HEK293 (cell line): ENCODE results near the gene FTL.

Experiments used
- CTCF ChIA-PET: fragments of 350-600 bp; formaldehyde crosslinking; extraction: SDS; loops from one replicate; lab custom pipeline; 2021; ENCODE audit warnings: antibody characterized with exemption; lab: Yijun Ruan, JAX
- POLR2A ChIA-PET: fragments of 300-600 bp; formaldehyde crosslinking; extraction: SDS; loops from one replicate; lab custom pipeline; 2020; ENCODE audit warnings: antibody characterized with exemption, inconsistent platforms; lab: Yijun Ruan, JAX
- H3K27ac ChIP-seq: fragments of 200-500 bp; sonication (Bioruptor generic); 2 replicates; pipeline ENCODE4 v1.5.1; 2014; ENCODE audit warnings: low read depth, low read length, control low read depth, inconsistent platforms; ENCODE audit errors: extremely low read depth
- H3K36me3 ChIP-seq, 2 experiments: fragments of 200-500 bp in 1 of 2; sonication (Bioruptor generic) in 1 of 2; 1 replicate in 1 of 2; 2 replicates in 1 of 2; pipeline ENCODE4 v1.5.1; 2014 to 2017; ENCODE audit warnings: inconsistent platforms in 2 of 2, low read length in 2 of 2; ENCODE audit not compliant: control insufficient read depth in 2 of 2, insufficient read depth in 1 of 2
- H3K4me1 ChIP-seq: fragments of 200-500 bp; sonication (Bioruptor generic); 2 replicates; pipeline ENCODE4 v1.5.1; 2014; ENCODE audit warnings: mild to moderate bottlenecking, low read length, inconsistent platforms; ENCODE audit not compliant: control insufficient read depth, insufficient read depth
- H3K4me3 ChIP-seq: 2 replicates; pipeline ENCODE4 v1.5.1; 2011; ENCODE audit warnings: low read depth, mild to moderate bottlenecking, control low read depth, low read length, moderate library complexity
- H3K9me3 ChIP-seq: fragments of 200-500 bp; sonication (Bioruptor generic); 2 replicates; pipeline ENCODE4 v1.5.1; 2014; ENCODE audit warnings: low read depth, low read length, inconsistent platforms; ENCODE audit not compliant: control insufficient read depth, insufficient read depth
- PRDM2 ChIP-seq: fragments of 450-650 bp; formaldehyde crosslinking; IDR thresholded peaks from 2 replicates; pipeline ENCODE4 v1.5.1; 2016; ENCODE audit warnings: missing biosample characterization, missing genetic modification characterization, borderline replicate concordance
- REPIN1 ChIP-seq: fragments of 450-650 bp; formaldehyde crosslinking; IDR thresholded peaks from 2 replicates; pipeline ENCODE4 v1.5.1; 2017; ENCODE audit warnings: missing biosample characterization, missing genetic modification characterization, low read depth
- YY2 ChIP-seq: fragments of 450-650 bp; formaldehyde crosslinking; IDR thresholded peaks from 2 replicates; pipeline ENCODE4 v1.5.1; 2016; ENCODE audit warnings: missing biosample characterization, missing genetic modification characterization
- ZBTB1 ChIP-seq: fragments of 450-650 bp; formaldehyde crosslinking; IDR thresholded peaks from 2 replicates; pipeline ENCODE4 v1.5.1; 2016; ENCODE audit warnings: missing biosample characterization, missing genetic modification characterization
- ZBTB17 ChIP-seq: fragments of 450-650 bp; formaldehyde crosslinking; IDR thresholded peaks from 2 replicates; pipeline ENCODE4 v1.5.1; 2016; ENCODE audit warnings: missing biosample characterization, missing genetic modification characterization
- ZBTB7A ChIP-seq: fragments of 450-650 bp; formaldehyde crosslinking; IDR thresholded peaks from 2 replicates; pipeline ENCODE4 v1.5.1; 2016; ENCODE audit warnings: low read depth, missing biosample characterization, missing genetic modification characterization
- ZFP3 ChIP-seq: fragments of 450-650 bp; formaldehyde crosslinking; IDR thresholded peaks from 2 replicates; pipeline ENCODE4 v1.5.1; 2016; ENCODE audit warnings: low read depth, missing biosample characterization, missing genetic modification characterization
- ZFP41 ChIP-seq: fragments of 450-650 bp; formaldehyde crosslinking; IDR thresholded peaks from 2 replicates; pipeline ENCODE4 v1.5.1; 2016; ENCODE audit warnings: missing biosample characterization, missing genetic modification characterization, borderline replicate concordance
- ZNF18 ChIP-seq: fragments of 450-650 bp; formaldehyde crosslinking; IDR thresholded peaks from 2 replicates; pipeline ENCODE4 v1.5.1; 2016; ENCODE audit warnings: missing biosample characterization, missing genetic modification characterization
- ZNF184 ChIP-seq: fragments of 450-650 bp; IDR thresholded peaks from 2 replicates; pipeline ENCODE4 v1.5.1; 2018; ENCODE audit warnings: missing biosample characterization, mild to moderate bottlenecking, missing genetic modification characterization
- ZNF302 ChIP-seq: fragments of 450-650 bp; formaldehyde crosslinking; IDR thresholded peaks from 2 replicates; pipeline ENCODE4 v1.5.1; 2016; ENCODE audit warnings: missing biosample characterization, missing genetic modification characterization, low read depth
- ZNF362 ChIP-seq: fragments of 450-650 bp; formaldehyde crosslinking; IDR thresholded peaks from 2 replicates; pipeline ENCODE4 v1.5.1; 2016; ENCODE audit warnings: missing biosample characterization, missing genetic modification characterization
- ZNF416 ChIP-seq: fragments of 450-650 bp; formaldehyde crosslinking; IDR thresholded peaks from 2 replicates; pipeline ENCODE4 v1.5.1; 2016; ENCODE audit warnings: missing biosample characterization, missing genetic modification characterization
- ZNF514 ChIP-seq: fragments of 450-650 bp; formaldehyde crosslinking; IDR thresholded peaks from 2 replicates; pipeline ENCODE4 v1.5.1; 2016; ENCODE audit warnings: missing biosample characterization, missing genetic modification characterization
- ZNF596 ChIP-seq: fragments of 450-650 bp; IDR thresholded peaks from 2 replicates; pipeline ENCODE4 v1.5.0; 2018; ENCODE audit warnings: missing biosample characterization, mild to moderate bottlenecking, missing genetic modification characterization, moderate library complexity
- ZNF626 ChIP-seq: fragments of 450-650 bp; sonication (Bioruptor Pico); formaldehyde crosslinking; IDR thresholded peaks from 2 replicates; pipeline ENCODE4 v1.5.1; 2018; ENCODE audit warnings: missing biosample characterization, missing genetic modification characterization, inconsistent platforms
- ZNF670 ChIP-seq: fragments of 450-650 bp; formaldehyde crosslinking; IDR thresholded peaks from 2 replicates; pipeline ENCODE4 v1.5.1; 2016; ENCODE audit warnings: missing biosample characterization, missing genetic modification characterization, low read depth

Gene FTL

GRCh38 chr19:48961673-48962028, 3.5 kb upstream of the FTL start:
- Histone ChIP-seq H3K4me1 (peaks cover 19% of the 10 kb centered on the region), H3K36me3 (peaks cover 19 to 36% of the 10 kb centered on the region in 2 experiments; a peak in 2 of 3 replicates), H3K4me3 (no peak overlapping the region)
- CTCF ChIA-PET, result interaction anchor here (0.7 to 1.7 kb wide), 3 partner anchors 9 to 126 kb away, joined by 3 to 10 read pairs (median 5); partner anchors contain the start of gene HSD17B14
- no peak for TF ChIP-seq ZFP3 (tag by site-specific recombination)
- no peak for TF ChIP-seq REPIN1
- TF ChIP-seq ZFP41, result no peak
- no peak for TF ChIP-seq ZNF416 (tag by site-specific recombination)
- no peak for TF ChIP-seq ZBTB1 (tag by site-specific recombination)
- TF ChIP-seq YY2 (tag by site-specific recombination), result no peak
- no peak for TF ChIP-seq ZNF18 (tag by site-specific recombination)
- no peak for TF ChIP-seq ZNF184 (tag by site-specific recombination)
- no peak for TF ChIP-seq PRDM2 (tag by site-specific recombination)
- TF ChIP-seq ZNF626 (tag by site-specific recombination), result no peak
- no peak for TF ChIP-seq ZNF302 (tag by site-specific recombination)
- TF ChIP-seq ZNF596, result no peak
- TF ChIP-seq ZNF670, result no peak
- TF ChIP-seq ZBTB7A (tag by site-specific recombination), result no peak
- TF ChIP-seq ZBTB17 (tag by site-specific recombination), result no peak
- no peak for TF ChIP-seq ZNF362 (tag by site-specific recombination)
- no peak for TF ChIP-seq ZNF514 (tag by site-specific recombination)
- TF ChIP-seq, all 188 proteins: peak for 0
- H3K27ac ChIP-seq, result peak overlapping the region; percentile 16; the same call in 1 of the 2 replicates
- H3K9me3 ChIP-seq, result no peaks in the 10 kb centered on the region
- POLR2A ChIA-PET, result interaction anchor here (0.6 to 2.7 kb wide), 7 partner anchors 9 to 185 kb away, joined by 5 to 16 read pairs (median 6); partner anchors contain the start of genes GYS1, NUCB1, PPP1R15A and RUVBL2
